ENCODE results near the gene PSMD2.

PSMD2 gene

DNA sequence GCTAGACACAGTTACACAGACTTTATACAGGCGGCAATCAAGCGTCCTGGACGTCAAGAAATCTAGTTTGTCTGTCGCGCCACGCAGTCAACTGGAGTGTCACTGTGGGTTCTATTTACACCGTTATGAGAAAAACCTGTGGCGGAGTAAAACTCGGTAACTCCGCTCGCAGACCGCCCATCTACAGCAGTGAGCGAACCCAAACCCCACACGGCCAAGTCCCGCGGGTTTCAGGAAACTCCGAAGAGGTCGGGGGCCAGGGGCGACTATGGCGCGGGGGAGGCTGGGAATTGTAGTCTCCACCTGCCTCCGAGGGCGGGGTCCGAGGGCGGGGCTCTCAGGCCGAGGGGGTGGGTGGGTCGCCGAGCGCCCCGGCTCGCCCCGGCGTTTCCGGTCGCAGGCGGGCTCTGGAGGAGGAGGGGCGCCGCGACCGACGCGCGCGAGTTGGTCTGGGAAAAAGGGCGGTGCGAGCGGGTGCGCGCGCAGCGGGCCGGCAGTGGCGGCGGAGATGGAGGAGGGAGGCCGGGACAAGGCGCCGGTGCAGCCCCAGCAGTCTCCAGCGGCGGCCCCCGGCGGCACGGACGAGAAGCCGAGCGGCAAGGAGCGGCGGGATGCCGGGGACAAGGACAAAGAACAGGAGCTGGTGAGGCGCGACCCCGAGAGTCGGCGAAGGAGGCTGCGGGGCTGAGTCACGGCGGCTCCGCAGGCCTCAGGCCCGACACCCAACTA is at the start of gene PSMD2:
Gene PSMD2 (plus strand): TSS at position 483 of the 729 bp plus-strand sequence. CDS start 26 bp downstream, at position 509.
- H3K27ac ChIP-seq, result peak within 1 kb of the TSS; percentile 79
- TF ChIP-seq, protein P1, sequence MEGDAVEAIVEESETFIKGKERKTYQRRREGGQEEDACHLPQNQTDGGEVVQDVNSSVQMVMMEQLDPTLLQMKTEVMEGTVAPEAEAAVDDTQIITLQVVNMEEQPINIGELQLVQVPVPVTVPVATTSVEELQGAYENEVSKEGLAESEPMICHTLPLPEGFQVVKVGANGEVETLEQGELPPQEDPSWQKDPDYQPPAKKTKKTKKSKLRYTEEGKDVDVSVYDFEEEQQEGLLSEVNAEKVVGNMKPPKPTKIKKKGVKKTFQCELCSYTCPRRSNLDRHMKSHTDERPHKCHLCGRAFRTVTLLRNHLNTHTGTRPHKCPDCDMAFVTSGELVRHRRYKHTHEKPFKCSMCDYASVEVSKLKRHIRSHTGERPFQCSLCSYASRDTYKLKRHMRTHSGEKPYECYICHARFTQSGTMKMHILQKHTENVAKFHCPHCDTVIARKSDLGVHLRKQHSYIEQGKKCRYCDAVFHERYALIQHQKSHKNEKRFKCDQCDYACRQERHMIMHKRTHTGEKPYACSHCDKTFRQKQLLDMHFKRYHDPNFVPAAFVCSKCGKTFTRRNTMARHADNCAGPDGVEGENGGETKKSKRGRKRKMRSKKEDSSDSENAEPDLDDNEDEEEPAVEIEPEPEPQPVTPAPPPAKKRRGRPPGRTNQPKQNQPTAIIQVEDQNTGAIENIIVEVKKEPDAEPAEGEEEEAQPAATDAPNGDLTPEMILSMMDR (conservative IDR thresholded peaks at IDR 0.05), result no peak

DNA sequence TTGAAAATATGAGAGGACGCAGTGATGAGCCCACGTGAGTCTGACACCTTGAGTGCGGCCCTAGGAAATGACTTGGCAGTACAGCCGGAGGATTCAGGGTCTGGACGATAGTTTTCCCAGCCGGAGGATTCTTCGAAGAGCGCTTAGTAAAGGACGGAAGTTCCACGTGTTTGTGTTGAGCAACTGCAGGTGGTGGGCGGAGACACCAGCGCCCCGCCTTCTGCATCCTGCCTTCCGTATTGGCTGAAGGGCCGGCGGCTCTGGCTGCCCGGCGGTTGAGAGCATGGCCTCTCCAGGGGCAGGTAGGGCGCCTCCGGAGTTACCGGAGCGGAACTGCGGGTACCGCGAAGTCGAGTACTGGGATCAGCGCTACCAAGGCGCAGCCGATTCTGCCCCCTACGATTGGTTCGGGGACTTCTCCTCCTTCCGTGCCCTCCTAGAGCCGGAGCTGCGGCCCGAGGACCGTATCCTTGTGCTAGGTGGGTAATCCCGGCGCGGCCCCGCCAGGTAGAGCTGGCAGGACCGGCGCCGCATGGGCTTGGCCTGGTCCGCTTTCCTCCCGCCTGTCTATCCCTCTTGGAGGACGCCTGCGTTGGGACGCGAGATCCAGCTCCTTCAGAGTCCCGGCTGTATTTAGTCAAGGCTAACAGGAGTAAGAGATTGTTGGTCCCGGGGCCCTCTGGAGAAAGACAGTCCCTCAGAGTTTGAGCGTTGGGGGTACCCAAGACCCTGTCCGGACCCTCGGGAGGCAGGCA is 49.5 kb upstream of the PSMD2 start, which contains the start of gene EEF1AKMT4:
Gene EEF1AKMT4 (plus strand): TSS at position 261 of the 755 bp plus-strand sequence. CDS start 23 bp downstream, at position 284.
- TF ChIP-seq, protein P1 (conservative IDR thresholded peaks at IDR 0.05), result no peak; the same call in 1 of the 2 replicates
- H3K27ac ChIP-seq, result peak within 1 kb of the TSS; percentile 96

DNA sequence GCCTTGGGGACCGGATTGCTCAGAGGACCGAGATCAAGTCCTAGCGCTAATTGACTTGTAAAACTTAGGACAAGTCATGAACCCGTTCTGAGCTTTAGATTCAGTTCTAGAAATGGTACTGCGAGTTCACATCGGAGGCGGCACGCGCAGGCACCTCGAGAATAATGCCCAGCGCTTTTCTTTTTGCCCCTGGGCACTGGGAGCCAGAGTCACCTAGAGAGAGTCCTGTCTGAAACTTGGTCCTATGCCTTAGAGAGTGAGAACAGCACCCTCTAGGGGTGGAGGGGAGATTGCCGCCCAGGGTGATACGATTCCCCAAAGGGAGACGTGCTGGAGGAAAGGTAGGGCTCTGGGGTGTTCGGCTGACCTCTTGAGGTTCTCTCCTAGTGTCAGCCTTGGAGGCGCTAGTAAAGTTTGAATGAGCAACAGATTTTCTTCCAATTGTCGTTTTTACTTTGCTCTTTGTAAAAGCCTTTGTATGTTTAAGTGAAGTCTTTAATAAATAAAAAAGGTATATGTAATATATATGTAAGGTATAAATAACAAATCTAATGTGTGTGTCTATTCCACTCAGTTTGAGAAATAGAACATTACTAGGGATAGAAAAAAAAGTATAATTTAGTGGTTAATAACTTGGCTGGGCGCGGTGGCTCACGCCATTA is 48.7 kb upstream of the PSMD2 start:
- TF ChIP-seq, protein P1 (conservative IDR thresholded peaks at IDR 0.05), result peak; percentile 94
- peak overlapping the region; percentile 96 for H3K27ac ChIP-seq

DNA sequence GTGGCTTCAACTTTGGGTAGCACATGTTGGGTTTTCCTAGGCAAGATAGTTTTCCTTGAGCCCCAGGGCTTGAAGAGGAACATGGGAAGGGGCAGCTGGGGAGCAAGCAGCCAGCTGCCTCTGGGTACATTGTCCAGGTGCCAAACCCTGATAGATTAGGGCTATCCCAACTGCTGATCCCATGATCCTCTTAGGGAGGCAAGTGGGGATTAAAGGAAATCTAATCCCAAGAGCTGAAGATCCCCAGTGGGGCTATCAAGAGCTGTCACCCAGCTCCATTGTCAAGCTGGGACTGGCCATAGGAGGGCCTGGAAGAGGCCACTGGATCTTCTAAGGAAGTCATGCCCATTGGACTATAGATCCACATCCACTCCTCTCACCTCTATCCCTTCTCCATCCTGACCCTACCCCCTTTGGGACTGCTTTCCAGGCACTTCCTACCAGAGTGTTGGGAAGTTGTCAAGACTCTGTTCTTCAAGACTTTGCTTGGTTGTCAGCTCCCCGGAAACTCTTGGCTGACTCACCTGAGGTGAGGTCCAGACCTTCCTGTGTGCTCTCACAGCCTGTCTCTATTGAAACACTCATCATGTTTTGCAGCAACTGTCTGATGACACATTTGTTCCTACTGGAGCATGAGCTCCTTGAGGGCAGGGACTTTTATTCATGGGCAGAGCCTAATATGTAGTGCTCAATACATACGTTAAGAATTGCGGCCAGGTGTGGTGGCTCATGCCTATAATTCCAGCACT is 43.6 kb upstream of the PSMD2 start:
- H3K27ac ChIP-seq, result no peak overlapping the region
- TF ChIP-seq, protein P1 (conservative IDR thresholded peaks at IDR 0.05), result no peak

DNA sequence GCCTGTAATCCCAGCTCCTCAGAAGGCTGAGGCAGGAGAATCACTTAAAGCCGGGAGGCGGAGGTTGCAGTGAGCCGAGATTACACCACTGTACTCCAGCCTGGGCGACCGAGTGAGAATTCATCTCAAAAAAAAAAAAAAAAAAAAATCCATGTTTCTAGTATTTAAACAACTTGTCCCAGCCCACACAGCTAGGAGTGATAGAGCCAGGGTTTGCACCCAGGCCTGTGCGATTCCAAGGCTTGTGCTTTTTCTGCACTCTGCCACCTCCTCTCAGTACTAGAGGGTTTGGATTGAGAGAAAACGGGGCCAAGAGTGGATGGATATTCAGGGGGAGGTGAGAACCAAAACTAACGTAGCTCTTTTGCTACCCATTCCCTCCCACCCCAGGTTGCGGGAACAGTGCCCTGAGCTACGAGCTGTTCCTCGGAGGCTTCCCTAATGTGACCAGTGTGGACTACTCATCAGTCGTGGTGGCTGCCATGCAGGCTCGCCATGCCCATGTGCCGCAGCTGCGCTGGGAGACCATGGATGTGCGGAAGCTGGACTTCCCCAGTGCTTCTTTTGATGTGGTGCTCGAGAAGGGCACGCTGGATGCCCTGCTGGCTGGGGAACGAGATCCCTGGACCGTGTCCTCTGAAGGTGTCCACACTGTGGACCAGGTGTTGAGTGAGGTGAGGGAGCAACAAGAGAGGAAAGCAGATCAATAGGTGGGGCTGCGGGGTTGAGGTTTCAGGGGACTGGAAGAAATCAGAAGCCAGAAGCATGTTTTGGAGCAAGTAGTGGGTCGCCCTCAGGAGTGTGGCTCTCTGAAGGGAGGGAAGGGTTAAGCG is 41.7 kb upstream of the PSMD2 start:
- H3K27ac ChIP-seq, result no peak overlapping the region
- TF ChIP-seq, protein P1 (conservative IDR thresholded peaks at IDR 0.05), result no peak

DNA sequence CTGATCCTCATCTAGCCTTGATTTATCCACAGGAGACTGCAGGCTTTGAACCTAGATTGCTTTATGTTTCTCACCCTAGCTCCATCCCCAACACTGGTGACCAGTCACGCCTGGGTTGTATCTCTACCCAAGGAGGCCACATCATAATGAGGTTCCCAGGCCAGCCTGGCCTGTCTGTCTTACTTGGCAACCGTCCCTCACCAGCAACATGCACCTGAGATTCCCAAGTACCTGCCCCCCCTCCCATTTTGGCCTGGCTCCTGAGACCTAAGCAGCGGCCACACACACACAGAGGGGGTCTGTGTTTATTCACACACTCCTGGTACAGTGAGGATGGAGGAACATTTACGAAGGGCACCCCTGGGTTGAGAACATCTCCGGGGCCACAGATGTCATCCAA is 40.1 kb upstream of the PSMD2 start:
- TF ChIP-seq, protein P1 (conservative IDR thresholded peaks at IDR 0.05), result no peak
- H3K27ac ChIP-seq, result no peak overlapping the region; the same call in 1 of the 2 replicates

Measured in VCaP (cell line).